PC-3 (cell line): ENCODE measurements around the gene SYNJ1. TPM values are rescaled to one million over a fixed set of nuclear protein-coding genes. Genes with fewer than 3 reads are reported as not detected.

Experiments
- ATAC-seq: fragments of 200-7000 bp; cut with Tn5 transposase; 2 replicates; pipeline ENCODE4 v1.9.1; 2020; ENCODE audit warnings: mild to moderate bottlenecking, moderate library complexity
- BruUV-seq: library from RNA; stranded (reverse); fragments of 400-500 nt; replicated peaks from 2 replicates; lab custom pipeline; 2021; lab: Mats Ljungman, UMichigan
- CTCF ChIA-PET: fragments of 300-600 bp; sonication (Branson Sonifier 250); formaldehyde crosslinking; loops from one replicate; lab custom pipeline; 2022; ENCODE audit warnings: antibody characterized with exemption; lab: Charles Lee
- POLR2A ChIA-PET: fragments of 300-600 bp; sonication (Branson Sonifier 250); formaldehyde crosslinking; loops from one replicate; lab custom pipeline; 2022; ENCODE audit warnings: antibody characterized with exemption; ENCODE audit not compliant: unreplicated experiment; lab: Charles Lee
- DNase-seq: peaks from one replicate; pipeline ENCODE4 v3.0.0-alpha.2; 2015
- H2AFZ ChIP-seq: fragments of 300-600 bp; sonication (generic); 2 replicates; pipeline ENCODE4 v1.6.0; 2016; ENCODE audit warnings: antibody characterized with exemption, low read length
- H3F3A ChIP-seq: fragments of 300-600 bp; sonication (generic); one replicate; pipeline ENCODE4 v1.6.0; 2017; ENCODE audit warnings: antibody characterized with exemption, low read length, control low read depth, mild to moderate bottlenecking; ENCODE audit not compliant: unreplicated experiment
- H3K27ac ChIP-seq: fragments of 300-600 bp; sonication (generic); 2 replicates; pipeline ENCODE4 v1.5.1; 2016; ENCODE audit warnings: mild to moderate bottlenecking, low read length
- H3K27me3 ChIP-seq: fragments of 300-600 bp; sonication (generic); 2 replicates; pipeline ENCODE4 v1.6.1; 2016; ENCODE audit warnings: low read length, mixed read lengths
- H3K36me3 ChIP-seq: fragments of 300-600 bp; sonication (generic); 2 replicates; pipeline ENCODE4 v1.6.1; 2016; ENCODE audit warnings: low read depth, mixed run types, low read length, mixed read lengths
- H3K4me1 ChIP-seq: fragments of 300-600 bp; sonication (generic); 2 replicates; pipeline ENCODE4 v1.5.1; 2016; ENCODE audit warnings: low read length; ENCODE audit not compliant: insufficient read depth
- H3K4me2 ChIP-seq: fragments of 300-600 bp; sonication (generic); 2 replicates; pipeline ENCODE4 v1.6.0; 2016; ENCODE audit warnings: low read length
- H3K4me3 ChIP-seq: fragments of 300-600 bp; sonication (generic); 2 replicates; pipeline ENCODE4 v1.5.1; 2016; ENCODE audit warnings: mild to moderate bottlenecking, low read length, mixed read lengths
- H3K79me2 ChIP-seq: fragments of 300-600 bp; sonication (generic); 2 replicates; pipeline ENCODE4 v1.6.1; 2017; ENCODE audit warnings: low read length, mixed read lengths
- H3K9ac ChIP-seq: fragments of 300-600 bp; sonication (generic); 2 replicates; pipeline ENCODE4 v1.6.0; 2016; ENCODE audit warnings: mild to moderate bottlenecking, low read length
- H3K9me2 ChIP-seq: fragments of 300-600 bp; sonication (generic); replicated peaks from 2 replicates; pipeline ENCODE4 v1.6.1; 2016; ENCODE audit warnings: mixed run types, low read length, mixed read lengths
- H3K9me3 ChIP-seq: fragments of 300-600 bp; sonication (generic); 2 replicates; pipeline ENCODE4 v1.6.1; 2016; ENCODE audit warnings: low read length, mixed read lengths
- H4K20me1 ChIP-seq: fragments of 300-600 bp; sonication (generic); 2 replicates; pipeline ENCODE4 v1.6.1; 2016; ENCODE audit warnings: low read length, mixed read lengths
- CTCF ChIP-seq: fragments of 300-600 bp; sonication (generic); conservative IDR thresholded peaks from 2 replicates; pipeline ENCODE4 v1.5.1; 2017; ENCODE audit warnings: antibody characterized with exemption, low read depth, mild to moderate bottlenecking, low read length
- EZH2 ChIP-seq: fragments of 300-600 bp; sonication (generic); IDR thresholded peaks from one replicate; pipeline ENCODE4 v1.6.1; 2017; ENCODE audit warnings: antibody characterized with exemption, mild to moderate bottlenecking, low read length; ENCODE audit not compliant: unreplicated experiment
- EZH2phosphoT487 ChIP-seq: fragments of 300-600 bp; sonication (generic); IDR thresholded peaks from 2 replicates; pipeline ENCODE4 v1.6.1; 2018; ENCODE audit warnings: mild to moderate bottlenecking, antibody characterized with exemption, low read length, borderline replicate concordance
- intact Hi-C: fragments of 100-400 bp; cut with micrococcal nuclease; formaldehyde crosslinking; loops from 2 replicates; pipeline ENCODE4 v1.9.0; 2023
- total RNA-seq: library from RNA; depleted of rRNA; stranded (reverse); fragments of >200 nt; gene quantifications from 2 replicates; pipeline ENCODE4 v1.2.3, GENCODE V29; 2014

SYNJ1 gene
- total RNA-seq, 1 experiment from 2014 or later = 7.0 TPM

GRCh38 chr21:32712641-32713040, 15.2 kb downstream of the SYNJ1 start:
- Histone ChIP-seq H3K9me3 (no peaks in the 10 kb centered on the region), H3K9me2 (no peaks in the 10 kb centered on the region), H3K9ac (no peak overlapping the region), H3K27me3 (no peaks in the 10 kb centered on the region), H4K20me1 (no peaks in the 10 kb centered on the region), H3K36me3 (0 out of 2 replicates have a peak, but pooled peaks cover 6% of the 10 kb centered on the region), H3K4me1 (no peaks in the 10 kb centered on the region), H3K4me2 (no peak overlapping the region), H2AFZ (no peak overlapping the region), H3K27ac (no peak overlapping the region), H3K79me2 (no peaks in the 10 kb centered on the region), H3K4me3 (no peak overlapping the region), H3F3A (no peaks in the 10 kb centered on the region)
- TF ChIP-seq EZH2 = no peak
- no peak for TF ChIP-seq EZH2phosphoT487
- TF ChIP-seq CTCF = no peak
- no TSS peak for BruUV-seq
- intact Hi-C loops = no loop called here
- ChIA-PET CTCF (no interaction called here), POLR2A (no interaction called here)
- ATAC-seq (no peak), DNase-seq (no peak)

- BruUV-seq = no TSS peak
- no peaks in the 10 kb centered on the region for H3F3A ChIP-seq
- H3K9ac ChIP-seq = no peak overlapping the region
- H3K9me3 ChIP-seq = no peaks in the 10 kb centered on the region
- TF ChIP-seq EZH2phosphoT487 = no peak
- no peak for TF ChIP-seq CTCF
- TF ChIP-seq EZH2 = no peak
- ATAC-seq (no peak), DNase-seq (no peak)
- no peaks in the 10 kb centered on the region for H3K27me3 ChIP-seq
- no peaks in the 10 kb centered on the region for H4K20me1 ChIP-seq
- no peaks in the 10 kb centered on the region for H3K9me2 ChIP-seq
- no peaks in the 10 kb centered on the region for H3K4me1 ChIP-seq
- H2AFZ ChIP-seq = no peak overlapping the region
- intact Hi-C loops = no loop called here
- no peak overlapping the region for H3K4me2 ChIP-seq
- POLR2A ChIA-PET = no interaction called here
- H3K79me2 ChIP-seq = no peaks in the 10 kb centered on the region
- no peak overlapping the region for H3K27ac ChIP-seq
- CTCF ChIA-PET = no interaction called here
- 0 out of 2 replicates have a peak, but pooled peaks cover 6% of the 10 kb centered on the region for H3K36me3 ChIP-seq
- no peak overlapping the region for H3K4me3 ChIP-seq
These were observed 15.8 kb downstream of the SYNJ1 start for GRCh38 chr21:32712043-32712442.

- Histone ChIP-seq H3K79me2 (no peaks in the 10 kb centered on the region), H3K9me3 (no peaks in the 10 kb centered on the region), H3K36me3 (no peaks in the 10 kb centered on the region), H3K27me3 (no peaks in the 10 kb centered on the region), H3K27ac (no peak overlapping the region), H2AFZ (no peak overlapping the region), H3K4me3 (no peak overlapping the region), H4K20me1 (no peaks in the 10 kb centered on the region), H3K9ac (no peak overlapping the region), H3K4me1 (no peaks in the 10 kb centered on the region), H3K4me2 (no peak overlapping the region), H3K9me2 (no peaks in the 10 kb centered on the region), H3F3A (no peaks in the 10 kb centered on the region)
- DNase-seq (no peak), ATAC-seq (no peak)
- CTCF ChIA-PET = no interaction called here
- intact Hi-C loops = no loop called here
- TF ChIP-seq EZH2 = no peak
- TF ChIP-seq CTCF = no peak
- no peak for TF ChIP-seq EZH2phosphoT487
- no TSS peak for BruUV-seq
- POLR2A ChIA-PET = no interaction called here
These were observed 16.8 kb downstream of the SYNJ1 start for GRCh38 chr21:32710987-32711386.
